ENCODE data around the gene MBD3L2B. TPM values are rescaled to one million over a fixed set of nuclear protein-coding genes. Genes with fewer than 3 reads are reported as not detected.
"Not testable (repeated sequence)": the region's sequence is repeated elsewhere in the genome, so short reads cannot be mapped to it uniquely, and the experiment has no call there.

The MBD3L2B gene
- 0.48 and 0.69 TPM in 2 replicates for total RNA-seq (2021)
- not detected for Bru-seq, nascent RNA
- not detected for BruChase-seq, experiment 1, labeled RNA remaining after a 2-hour chase
- BruChase-seq, experiment 2, labeled RNA remaining after a 6-hour chase: not detected
- long read RNA-seq: 0 reads

GRCh38 chr19:7021331-7021730 is at the start of gene MBD3L2B:
Gene MBD3L2B, minus strand, starts transcription at chr19:7021431. Its CDS starts 34 bp downstream, at chr19:7021397.
- H3K27me3 ChIP-seq (replicated peaks; ENCODE audit: insufficient read depth, low read depth, low read length, poor library complexity); H3K36me3 ChIP-seq (ENCODE audit: insufficient read depth, low read length, poor library complexity, severe bottlenecking); BruUV-seq (replicated peaks); H3K4me1 ChIP-seq (ENCODE audit: insufficient read depth, low read length, poor library complexity, severe bottlenecking); POLR2A ChIA-PET (ENCODE audit: low non-redundant PET); CTCF ChIA-PET; H3K9me3 ChIP-seq (ENCODE audit: low read depth, low read length, poor library complexity, severe bottlenecking); H3K27ac ChIP-seq (ENCODE audit: low read depth, low read length, poor library complexity, severe bottlenecking); intact Hi-C loops (cut with micrococcal nuclease; ENCODE audit: unreplicated experiment); DNase-seq (ENCODE audit: low spot score); H3K4me3 ChIP-seq (ENCODE audit: low read depth, low read length, poor library complexity, severe bottlenecking): not testable (repeated sequence)

GRCh38 chr19:7069904-7070226 is 48.6 kb upstream of the MBD3L2B start:
- Histone ChIP-seq H3K27ac (ENCODE audit: low read depth, low read length, poor library complexity, severe bottlenecking) (peak overlapping the region; percentile 83), H3K36me3 (ENCODE audit: insufficient read depth, low read length, poor library complexity, severe bottlenecking) (peaks cover 32% of the 10 kb centered on the region), H3K27me3 (replicated peaks; ENCODE audit: insufficient read depth, low read depth, low read length, poor library complexity) (no peaks in the 10 kb centered on the region), H3K9me3 (ENCODE audit: low read depth, low read length, poor library complexity, severe bottlenecking) (no peaks in the 10 kb centered on the region), H3K4me3 (ENCODE audit: low read depth, low read length, poor library complexity, severe bottlenecking) (peak overlapping the region; percentile 77), H3K4me1 (ENCODE audit: insufficient read depth, low read length, poor library complexity, severe bottlenecking) (no peaks in the 10 kb centered on the region)
- ChIA-PET CTCF (interaction anchor here (0.7 kb wide), 1 partner anchor 170 kb away, joined by 5 read pairs; no protein-coding TSS in a partner anchor), POLR2A (ENCODE audit: low non-redundant PET) (no interaction called here)
- TF ChIP-seq CTCF (conservative IDR thresholded peaks at IDR 0.05; ENCODE audit: low read depth, low read length) (no peak), EZH2 (IDR thresholded peaks at IDR 0.05; ENCODE audit: borderline replicate concordance, low read depth, low read length, poor library complexity, severe bottlenecking) (no peak)
- no peak for DNase-seq (ENCODE audit: low spot score)
- intact Hi-C loops (cut with micrococcal nuclease; ENCODE audit: unreplicated experiment): no loop called here
- no TSS peak for BruUV-seq (replicated peaks)

- DNase-seq (ENCODE audit: low spot score): peak; percentile 98
- peaks cover 27% of the 10 kb centered on the region for H3K36me3 ChIP-seq (ENCODE audit: insufficient read depth, low read length, poor library complexity, severe bottlenecking)
- ChIA-PET CTCF (interaction anchor here (0.6 to 0.7 kb wide), 4 partner anchors 170 to 520 kb away, joined by 3 to 6 read pairs (median 4); no protein-coding TSS in a partner anchor), POLR2A (ENCODE audit: low non-redundant PET) (interaction anchor here (0.5 to 0.7 kb wide), 2 partner anchors 33 to 89 kb away, joined by 3 to 7 read pairs; no protein-coding TSS in a partner anchor)
- no peaks in the 10 kb centered on the region for H3K9me3 ChIP-seq (ENCODE audit: low read depth, low read length, poor library complexity, severe bottlenecking)
- peak within 1 kb of the TSS; percentile 83 for H3K27ac ChIP-seq (ENCODE audit: low read depth, low read length, poor library complexity, severe bottlenecking)
- H3K4me1 ChIP-seq (ENCODE audit: insufficient read depth, low read length, poor library complexity, severe bottlenecking): no peaks in the 10 kb centered on the region
- intact Hi-C loops (cut with micrococcal nuclease; ENCODE audit: unreplicated experiment): no loop called here
- no TSS peak for BruUV-seq (replicated peaks)
- TF ChIP-seq CTCF (conservative IDR thresholded peaks at IDR 0.05; ENCODE audit: low read depth, low read length): no peak
- no peak for TF ChIP-seq EZH2 (IDR thresholded peaks at IDR 0.05; ENCODE audit: borderline replicate concordance, low read depth, low read length, poor library complexity, severe bottlenecking)
- H3K4me3 ChIP-seq (ENCODE audit: low read depth, low read length, poor library complexity, severe bottlenecking): peak within 1 kb of the TSS; percentile 77
- H3K27me3 ChIP-seq (replicated peaks; ENCODE audit: insufficient read depth, low read depth, low read length, poor library complexity): no peaks in the 10 kb centered on the region
Measured at GRCh38 chr19:7069042-7069903, 48.0 kb upstream of the MBD3L2B start, which contains the start of gene ZNF557. Gene ZNF557, plus strand, starts transcription at chr19:7069703. Its CDS starts 5,372 bp downstream, at chr19:7075075.

Data from A673 (cell line).